Measurements from ENCODE around the gene EBP. TPM values are rescaled to one million over a fixed set of nuclear protein-coding genes. Genes with fewer than 3 reads are reported as not detected.

EBP gene
- total RNA-seq, 3 donors from 2014 or later, result 60.5 to 161 (median 158) TPM

- ATAC-seq, result no peak
- H3K4me3 ChIP-seq, result no peak overlapping the region
- no peaks in the 10 kb centered on the region for H3K4me1 ChIP-seq (ENCODE audit: low read depth)
- no peaks in the 10 kb centered on the region for H3K36me3 ChIP-seq (ENCODE audit: low read depth)
- no peak for TF ChIP-seq CTCF (IDR thresholded peaks at IDR 0.05)
- DNase-seq, result no peak
- H3K9me3 ChIP-seq, result no peaks in the 10 kb centered on the region
- intact Hi-C loops (cut with DNase I, micrococcal nuclease), result no loop called here
Observed at GRCh38 chrX:48569958-48570357, 48.4 kb downstream of the EBP start.

GRCh38 chrX:48573690-48574269 lies 52.2 kb downstream of the EBP start:
- Histone ChIP-seq H3K36me3 (ENCODE audit: low read depth) (no peaks in the 10 kb centered on the region), H3K9me3 (no peaks in the 10 kb centered on the region), H3K4me1 (ENCODE audit: low read depth) (peaks cover 7% of the 10 kb centered on the region), H3K4me3 (no peak overlapping the region)
- intact Hi-C loops (cut with DNase I, micrococcal nuclease), result no loop called here
- DNase-seq (peak; percentile 46 to 64 (median 59)), ATAC-seq (peak; percentile 1)
- no peak for TF ChIP-seq CTCF (IDR thresholded peaks at IDR 0.05)

GRCh38 chrX:48574270-48575266 lies 53.0 kb downstream of the EBP start, which contains the start of gene RBM3:
Gene RBM3 (plus strand): TSS chrX:48574484. CDS start chrX:48575181, 697 bp downstream.
- ATAC-seq, result peak; percentile 98
- intact Hi-C loops (cut with DNase I, micrococcal nuclease), result no loop called here
- no peak for TF ChIP-seq CTCF (IDR thresholded peaks at IDR 0.05)
- Histone ChIP-seq H3K4me3 (peak within 1 kb of the TSS; percentile 51), H3K36me3 (ENCODE audit: low read depth) (no peaks in the 10 kb centered on the region), H3K9me3 (no peaks in the 10 kb centered on the region), H3K4me1 (ENCODE audit: low read depth) (peaks cover 7% of the 10 kb centered on the region)
- DNase-seq, result peak; percentile 92 to 97 (median 93)

- peaks cover 7% of the 10 kb centered on the region for H3K4me1 ChIP-seq (ENCODE audit: low read depth)
- no peak overlapping the region for H3K4me3 ChIP-seq
- no peaks in the 10 kb centered on the region for H3K9me3 ChIP-seq
- DNase-seq, result no peak
- intact Hi-C loops (cut with DNase I, micrococcal nuclease), result no loop called here
- no peaks in the 10 kb centered on the region for H3K36me3 ChIP-seq (ENCODE audit: low read depth)
- TF ChIP-seq CTCF (IDR thresholded peaks at IDR 0.05), result no peak
- no peak for ATAC-seq
Observed at GRCh38 chrX:48575642-48576041, 54.0 kb downstream of the EBP start.

GRCh38 chrX:48576108-48576507 lies 54.5 kb downstream of the EBP start:
- H3K4me3 ChIP-seq, result no peak overlapping the region
- no peak for DNase-seq
- peaks cover 7% of the 10 kb centered on the region for H3K4me1 ChIP-seq (ENCODE audit: low read depth)
- intact Hi-C loops (cut with DNase I, micrococcal nuclease), result no loop called here
- ATAC-seq, result no peak
- H3K36me3 ChIP-seq (ENCODE audit: low read depth), result no peaks in the 10 kb centered on the region
- TF ChIP-seq CTCF (IDR thresholded peaks at IDR 0.05), result no peak
- H3K9me3 ChIP-seq, result no peaks in the 10 kb centered on the region

Other genes with a start within 250 kb of the EBP start
- gene SSX3, start 165.1 kb upstream of the EBP start, total RNA-seq, result not detected
- not detected for gene SSX4, start 138.3 kb upstream of the EBP start, total RNA-seq
- not detected for gene SSX4B, start 109.8 kb upstream of the EBP start, total RNA-seq
- gene SLC38A5, start 51.5 kb upstream of the EBP start, total RNA-seq, result 10 to 100 TPM in 1 of 3 donors, 1 to 10 TPM in 2; 7.3 to 25.9 (median 9.7) TPM
- 10 to 100 TPM; 22.1 to 22.8 (median 22.7) TPM for gene FTSJ1, start 45.6 kb upstream of the EBP start, total RNA-seq
- 1 to 10 TPM; 3.9 to 9.2 (median 6.3) TPM for gene PORCN, start 12.8 kb upstream of the EBP start, total RNA-seq
- 10 to 100 TPM in 2 of 3 donors, 1 to 10 TPM in 1; 8.6 to 14.6 (median 11.6) TPM for gene TBC1D25, start 17.9 kb downstream of the EBP start, total RNA-seq
- 100 to 1,000 TPM in 2 of 3 donors, 10 to 100 TPM in 1; 88.4 to 406 (median 123) TPM for gene RBM3, start 52.7 kb downstream of the EBP start, total RNA-seq
- gene WDR13, start 75.7 kb downstream of the EBP start, total RNA-seq, result 100 to 1,000 TPM; 124 to 139 (median 128) TPM
- 1 to 10 TPM; 4.4 to 8.6 (median 5.3) TPM for gene WAS, start 162.0 kb downstream of the EBP start, total RNA-seq
- gene SUV39H1, start 174.9 kb downstream of the EBP start, total RNA-seq, result 1 to 10 TPM; 3.4 to 6.2 (median 3.7) TPM
- gene GLOD5, start 239.9 kb downstream of the EBP start, total RNA-seq, result 1 to 10 TPM; 4.3 to 9.9 (median 7.1) TPM

Measured in mucosa of descending colon (tissue), 3 donors.